Measurements from ENCODE around the gene NCLN.

NCLN gene

GRCh38 chr19:3179739-3180293 is 5.9 kb upstream of the NCLN start:
- no peak for TF ChIP-seq ZFX (IDR thresholded peaks at IDR 0.05)
- TF ChIP-seq CTCF (conservative IDR thresholded peaks at IDR 0.05): no peak
- no peak overlapping the region for H3K27ac ChIP-seq

GRCh38 chr19:3183721-3184641 is 1.7 kb upstream of the NCLN start:
- no peak overlapping the region; the same call in 1 of the 2 replicates for H3K27ac ChIP-seq
- TF ChIP-seq CTCF (conservative IDR thresholded peaks at IDR 0.05): no peak
- TF ChIP-seq ZFX (IDR thresholded peaks at IDR 0.05): no peak

GRCh38 chr19:3184847-3185460 is 776 bp upstream of the NCLN start:
- no peak for TF ChIP-seq ZFX (IDR thresholded peaks at IDR 0.05)
- no peak for TF ChIP-seq CTCF (conservative IDR thresholded peaks at IDR 0.05)
- H3K27ac ChIP-seq: peak overlapping the region; percentile 87

- no peak for TF ChIP-seq CTCF (conservative IDR thresholded peaks at IDR 0.05)
- peak; percentile 92; the same call in 1 of the 2 replicates for TF ChIP-seq ZFX (IDR thresholded peaks at IDR 0.05)
- H3K27ac ChIP-seq: peak overlapping the region; percentile 87
These were observed 494 bp downstream of the NCLN start for GRCh38 chr19:3186160-3186688.

GRCh38 chr19:3186891-3187661 is 1.3 kb downstream of the NCLN start:
- TF ChIP-seq ZFX (IDR thresholded peaks at IDR 0.05) (no peak), CTCF (conservative IDR thresholded peaks at IDR 0.05) (no peak)
- H3K27ac ChIP-seq: peak overlapping the region; percentile 87

GRCh38 chr19:3187662-3188511 is 2.2 kb downstream of the NCLN start:
- no peak overlapping the region for H3K27ac ChIP-seq
- TF ChIP-seq ZFX (IDR thresholded peaks at IDR 0.05) (no peak), CTCF (conservative IDR thresholded peaks at IDR 0.05) (no peak)

Data from C4-2B (cell line).